Vein endothelial cell (primary cell): ENCODE measurements around the gene SLC2A11. TPM values are rescaled to one million over a fixed set of nuclear protein-coding genes. Genes with fewer than 3 reads are reported as not detected.

ENCODE experiments used
- small RNA-seq: library from RNA; depleted of rRNA; stranded (forward); fragments of <200 nt; gene quantifications from one replicate; pipeline ENCODE3, GENCODE V24; 2012
- total RNA-seq: library from RNA; depleted of rRNA; stranded (reverse); fragments of >200 nt; gene quantifications from 2 replicates; pipeline ENCODE4 v1.2.3, GENCODE V29; 2012

SLC2A11 gene, protein sequence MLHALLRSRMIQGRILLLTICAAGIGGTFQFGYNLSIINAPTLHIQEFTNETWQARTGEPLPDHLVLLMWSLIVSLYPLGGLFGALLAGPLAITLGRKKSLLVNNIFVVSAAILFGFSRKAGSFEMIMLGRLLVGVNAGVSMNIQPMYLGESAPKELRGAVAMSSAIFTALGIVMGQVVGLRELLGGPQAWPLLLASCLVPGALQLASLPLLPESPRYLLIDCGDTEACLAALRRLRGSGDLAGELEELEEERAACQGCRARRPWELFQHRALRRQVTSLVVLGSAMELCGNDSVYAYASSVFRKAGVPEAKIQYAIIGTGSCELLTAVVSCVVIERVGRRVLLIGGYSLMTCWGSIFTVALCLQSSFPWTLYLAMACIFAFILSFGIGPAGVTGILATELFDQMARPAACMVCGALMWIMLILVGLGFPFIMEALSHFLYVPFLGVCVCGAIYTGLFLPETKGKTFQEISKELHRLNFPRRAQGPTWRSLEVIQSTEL
- total RNA-seq = 7.5 and 8.2 TPM in 2 replicates

DNA sequence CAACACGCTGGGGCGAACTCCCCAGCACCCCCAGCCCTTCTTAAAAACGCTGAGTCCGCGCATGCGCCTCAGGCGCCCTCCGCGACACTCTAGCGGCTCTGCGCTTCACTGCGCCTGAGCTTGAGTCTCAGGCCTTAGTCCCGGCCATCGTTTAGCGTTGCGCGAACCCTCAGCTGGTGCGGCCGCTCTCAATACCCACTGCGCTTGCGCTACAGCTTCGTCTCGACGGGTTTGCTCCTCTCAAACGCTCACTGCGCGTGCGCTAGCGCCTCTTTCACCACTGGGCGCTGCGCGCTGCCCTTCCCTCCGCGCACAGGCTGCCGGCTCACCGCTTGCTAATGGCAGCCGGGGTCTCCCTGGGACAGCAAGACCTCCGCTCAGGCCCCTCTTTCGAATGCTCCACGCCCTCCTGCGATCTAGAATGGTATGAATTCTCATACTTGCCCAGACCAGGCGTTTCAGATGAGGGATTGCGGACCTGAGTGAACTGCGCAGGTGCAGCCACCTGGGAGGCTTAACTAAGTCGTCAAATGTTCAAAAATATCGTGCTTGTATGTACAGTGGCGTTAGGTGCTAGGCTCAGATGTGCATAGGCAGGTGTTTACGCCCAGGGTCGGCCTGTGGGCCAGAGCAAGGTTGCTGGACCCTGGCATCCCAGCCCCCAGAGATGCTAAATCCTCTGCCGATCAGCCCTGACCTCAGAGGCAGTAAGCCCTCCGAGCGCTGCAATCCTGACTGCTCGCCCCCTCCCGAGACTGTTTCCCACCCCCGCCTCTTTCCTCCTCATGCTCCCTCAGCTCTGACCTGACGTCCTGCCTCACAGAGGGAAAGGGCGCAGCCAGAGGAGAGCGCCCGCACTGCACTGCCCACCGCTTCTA is at the start of gene SLC2A11:
SLC2A11 (plus strand) TSS at position 270 of the 878 bp plus-strand sequence; CDS start at position 395, 125 bp downstream.

DNA sequence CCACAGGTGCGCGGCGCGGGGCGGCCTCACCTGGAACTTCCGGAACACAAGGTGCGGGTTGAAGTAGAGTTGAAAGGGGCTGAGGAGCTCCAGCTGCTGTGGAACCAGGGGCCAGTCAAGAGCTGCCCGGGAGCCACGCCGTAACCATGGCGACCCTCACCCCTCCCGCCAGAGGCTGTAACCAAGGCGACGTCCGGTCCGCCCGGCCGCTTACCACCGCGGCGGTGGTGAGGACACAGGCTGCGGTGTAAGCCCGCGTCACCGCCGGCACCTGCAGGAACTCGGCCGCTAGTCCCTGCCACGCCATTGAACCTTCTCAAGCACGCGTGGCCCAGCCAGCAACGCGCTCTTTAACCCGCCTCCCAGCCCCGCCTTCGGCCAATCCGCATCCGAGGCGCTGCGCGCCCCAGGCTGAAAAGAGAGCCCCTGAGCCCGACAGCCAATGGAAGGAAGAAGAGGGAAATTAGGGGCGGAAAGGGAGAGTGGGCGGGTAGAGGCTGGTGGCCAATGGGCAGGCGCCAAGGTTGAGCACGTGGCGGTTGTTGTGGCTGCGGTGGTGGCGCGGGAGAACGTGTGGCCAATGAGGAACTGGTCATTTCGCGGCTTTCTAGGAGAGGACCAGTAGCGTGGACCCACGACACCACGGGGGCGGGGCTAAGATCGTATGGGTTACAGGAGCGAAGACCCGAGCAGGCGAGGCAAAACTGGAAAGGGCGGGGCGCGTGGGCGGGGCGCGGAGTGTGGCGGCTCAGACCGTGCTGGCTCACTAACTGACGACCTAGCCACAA is 18.8 kb upstream of the SLC2A11 start, which contains the start of gene DERL3:
DERL3 (minus strand) TSS at position 326 of the 788 bp plus-strand sequence; CDS start at position 307, 19 bp downstream.

DNA sequence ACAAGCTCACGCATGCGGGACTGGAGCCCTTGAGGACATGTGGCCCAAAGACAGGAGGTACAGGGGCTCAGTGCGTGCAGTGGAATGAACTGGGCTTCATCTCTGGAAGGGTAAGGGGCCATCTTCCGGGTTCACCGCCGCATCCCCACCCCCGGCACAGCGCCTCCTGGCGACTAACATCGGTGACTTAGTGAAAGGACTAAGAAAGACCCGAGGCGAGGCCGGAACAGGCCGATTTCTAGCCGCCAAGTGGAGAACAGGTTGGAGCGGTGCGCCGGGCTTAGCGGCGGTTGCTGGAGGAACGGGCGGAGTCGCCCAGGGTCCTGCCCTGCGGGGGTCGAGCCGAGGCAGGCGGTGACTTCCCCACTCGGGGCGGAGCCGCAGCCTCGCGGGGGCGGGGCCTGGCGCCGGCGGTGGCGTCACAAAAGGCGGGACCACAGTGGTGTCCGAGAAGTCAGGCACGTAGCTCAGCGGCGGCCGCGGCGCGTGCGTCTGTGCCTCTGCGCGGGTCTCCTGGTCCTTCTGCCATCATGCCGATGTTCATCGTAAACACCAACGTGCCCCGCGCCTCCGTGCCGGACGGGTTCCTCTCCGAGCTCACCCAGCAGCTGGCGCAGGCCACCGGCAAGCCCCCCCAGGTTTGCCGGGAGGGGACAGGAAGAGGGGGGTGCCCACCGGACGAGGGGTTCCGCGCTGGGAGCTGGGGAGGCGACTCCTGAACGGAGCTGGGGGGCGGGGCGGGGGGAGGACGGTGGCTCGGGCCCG is 36.5 kb downstream of the SLC2A11 start, which contains the start of gene MIF:
MIF (plus strand) TSS at position 439 of the 765 bp plus-strand sequence; CDS start at position 531, 92 bp downstream.

Small RNAs within 50 kb of the gene (small RNA-seq; reads per million reads assigned to genes)
- not detected for gene RN7SL268P

Other genes with a start within 250 kb of the SLC2A11 start
- gene DRICH1, start 225.6 kb upstream of the SLC2A11 start, total RNA-seq = not detected in 2 replicates
- gene RGL4, start 166.9 kb upstream of the SLC2A11 start, total RNA-seq = not detected in 2 replicates
- gene ZNF70, start 106.8 kb upstream of the SLC2A11 start, total RNA-seq = 5.7 and 7.2 TPM in 2 replicates
- not detected in 2 replicates for gene VPREB3, start 103.5 kb upstream of the SLC2A11 start, total RNA-seq
- 0.98 TPM in 1 of 2 replicates, not detected in the other for gene C22orf15, start 94.9 kb upstream of the SLC2A11 start, total RNA-seq
- gene CHCHD10, start 89.9 kb upstream of the SLC2A11 start, total RNA-seq = 1.6 and 4.2 TPM in 2 replicates
- 8.4 and 13.7 TPM in 2 replicates for gene MMP11, start 85.0 kb upstream of the SLC2A11 start, total RNA-seq
- 71.2 and 89.6 TPM in 2 replicates for gene SMARCB1, start 70.9 kb upstream of the SLC2A11 start, total RNA-seq
- 0.33 TPM in 1 of 2 replicates, not detected in the other for gene DERL3, start 18.9 kb upstream of the SLC2A11 start, total RNA-seq
- gene MIF, start 36.5 kb downstream of the SLC2A11 start, total RNA-seq = 196 and 293 TPM in 2 replicates
- 4.2 and 8.8 TPM in 2 replicates for gene GSTT2B, start 103.3 kb downstream of the SLC2A11 start, total RNA-seq
- gene DDTL, start 109.0 kb downstream of the SLC2A11 start, total RNA-seq = 1.2 and 1.3 TPM in 2 replicates
- 78.6 and 106 TPM in 2 replicates for gene DDT, start 116.6 kb downstream of the SLC2A11 start, total RNA-seq
- gene GSTT2, start 122.3 kb downstream of the SLC2A11 start, total RNA-seq = 1.7 TPM in 1 of 2 replicates, not detected in the other
- gene GSTT4, start 147.6 kb downstream of the SLC2A11 start, total RNA-seq = not detected in 2 replicates
- gene CABIN1, start 153.4 kb downstream of the SLC2A11 start, total RNA-seq = 43.3 and 52.6 TPM in 2 replicates